NCI-H2081 treated with DMSO at 0.1 percent for 48 hours (cell line): ENCODE measurements around the gene CAMKV.
A peak's percentile ranks its signal among the peaks of the same experiment; 100 is the strongest.

Experiments used
- DNase-seq: peaks from one replicate; lab custom pipeline; 2025; lab: John Stamatoyannopoulos, UW

Gene CAMKV

DNA sequence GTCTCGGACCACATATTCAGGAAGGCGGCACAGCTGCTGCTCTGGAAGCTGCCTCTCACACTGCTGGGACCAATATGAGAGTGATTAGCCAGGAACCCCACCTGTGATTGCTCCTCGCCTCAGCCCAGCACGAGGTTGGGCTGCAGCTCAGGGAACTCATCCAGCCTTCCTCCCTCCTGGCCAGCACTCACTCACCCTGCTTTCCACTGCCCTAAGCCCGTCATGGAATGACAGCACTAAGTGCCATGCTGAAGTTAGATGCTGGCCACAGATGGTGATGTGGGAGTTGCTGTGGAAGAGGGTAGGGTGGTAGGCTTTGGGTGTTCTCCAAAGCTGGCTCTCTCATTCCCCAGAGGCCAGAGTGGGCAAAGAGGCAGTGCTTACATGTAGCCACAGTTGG is 26.6 kb upstream of the CAMKV start:
- no peak for DNase-seq

DNA sequence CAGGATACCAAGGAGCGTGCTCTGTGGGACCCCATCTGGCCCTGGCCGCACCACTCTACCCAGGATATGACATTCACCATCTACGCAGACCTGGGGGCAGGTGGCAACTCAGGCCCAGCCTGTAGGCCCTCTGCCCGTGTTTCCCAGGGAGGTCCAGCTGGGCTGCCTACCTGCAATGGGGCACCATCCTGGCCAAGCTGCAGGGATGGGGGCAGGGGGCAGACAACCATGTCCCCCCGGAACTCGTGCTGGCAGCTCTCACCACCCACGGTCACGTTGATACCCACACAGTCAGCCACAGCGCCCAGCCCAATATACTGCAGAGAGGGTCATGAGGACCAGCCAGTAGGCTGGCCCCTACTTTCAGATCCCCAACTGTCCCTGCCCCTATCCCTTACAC is 26.1 kb upstream of the CAMKV start:
- DNase-seq: no peak

DNA sequence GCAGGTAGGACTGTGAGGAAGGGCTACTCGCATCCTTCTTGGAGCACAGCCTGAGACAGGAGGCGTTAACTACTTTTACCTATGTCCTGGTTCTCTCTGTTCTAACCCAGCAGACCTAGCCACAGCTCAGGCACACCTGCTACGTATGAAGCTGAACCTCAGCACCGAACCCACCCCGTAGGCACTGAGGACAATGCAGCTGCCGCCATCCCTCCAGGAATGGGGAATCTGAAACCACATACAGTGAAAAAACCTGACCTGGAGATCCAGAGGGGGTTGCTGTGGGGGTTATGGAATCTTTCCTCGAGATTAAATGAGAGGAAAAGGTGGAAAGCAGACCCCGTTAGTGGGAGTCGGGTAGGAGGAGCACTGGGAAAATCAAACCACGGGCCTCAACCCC is 19.6 kb upstream of the CAMKV start:
- no peak for DNase-seq

DNA sequence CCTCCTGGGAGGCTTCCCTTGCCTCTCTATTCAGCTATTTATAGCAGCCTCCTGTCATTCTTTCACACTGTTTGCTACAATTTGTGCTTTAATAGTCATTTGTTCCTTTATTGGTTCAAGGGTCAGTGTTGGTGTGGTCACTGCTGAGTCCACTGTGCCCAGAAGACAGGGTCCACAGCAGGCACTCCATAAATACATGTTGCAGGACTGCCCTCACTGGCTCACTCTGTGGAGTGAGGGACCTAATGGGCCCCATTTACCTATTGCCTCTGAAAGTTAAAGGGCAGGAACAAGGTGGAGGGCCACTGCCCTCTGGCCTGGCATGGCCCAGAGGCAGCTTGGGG is 17.2 kb upstream of the CAMKV start:
- no peak for DNase-seq

DNA sequence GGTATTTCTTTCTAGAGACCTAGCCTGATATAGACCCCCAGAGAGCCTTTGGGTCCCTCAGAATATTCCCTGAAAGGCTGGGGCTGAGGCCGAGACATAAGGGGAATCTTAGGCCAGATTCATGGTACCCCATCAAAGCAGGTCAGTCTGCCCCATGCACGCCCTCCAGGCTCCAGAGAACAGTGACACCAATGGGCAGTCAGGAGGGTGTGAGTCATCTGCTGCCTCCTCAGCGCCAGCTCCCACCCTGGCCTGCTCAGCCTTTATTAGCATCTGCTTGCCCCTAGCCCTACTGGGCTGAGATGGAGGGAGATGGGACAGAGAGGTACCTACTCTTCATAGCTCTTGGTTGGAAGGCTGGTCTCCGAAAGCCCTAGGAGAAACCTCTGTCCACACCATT is 14.3 kb upstream of the CAMKV start:
- DNase-seq: no peak

DNA sequence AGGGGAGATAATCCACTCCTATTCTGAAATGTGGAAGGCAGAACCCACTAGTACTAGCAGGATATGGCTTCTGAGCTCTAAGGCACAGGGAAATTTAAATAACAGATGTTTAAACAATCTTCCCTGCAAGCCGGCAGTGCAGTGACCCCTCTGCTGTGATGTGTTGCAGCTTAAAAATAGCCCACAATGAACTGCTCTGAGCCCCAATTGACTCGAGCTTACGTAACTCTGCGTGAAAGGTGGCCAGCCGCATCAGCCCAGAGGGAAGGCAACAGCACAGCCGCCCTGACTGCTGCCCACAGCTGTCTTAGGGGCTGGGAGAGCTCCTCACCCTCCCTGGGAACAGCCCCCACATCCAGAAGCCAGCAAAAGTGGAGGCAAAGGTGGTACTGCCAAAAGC is 12.5 kb upstream of the CAMKV start:
- no peak for DNase-seq

DNA sequence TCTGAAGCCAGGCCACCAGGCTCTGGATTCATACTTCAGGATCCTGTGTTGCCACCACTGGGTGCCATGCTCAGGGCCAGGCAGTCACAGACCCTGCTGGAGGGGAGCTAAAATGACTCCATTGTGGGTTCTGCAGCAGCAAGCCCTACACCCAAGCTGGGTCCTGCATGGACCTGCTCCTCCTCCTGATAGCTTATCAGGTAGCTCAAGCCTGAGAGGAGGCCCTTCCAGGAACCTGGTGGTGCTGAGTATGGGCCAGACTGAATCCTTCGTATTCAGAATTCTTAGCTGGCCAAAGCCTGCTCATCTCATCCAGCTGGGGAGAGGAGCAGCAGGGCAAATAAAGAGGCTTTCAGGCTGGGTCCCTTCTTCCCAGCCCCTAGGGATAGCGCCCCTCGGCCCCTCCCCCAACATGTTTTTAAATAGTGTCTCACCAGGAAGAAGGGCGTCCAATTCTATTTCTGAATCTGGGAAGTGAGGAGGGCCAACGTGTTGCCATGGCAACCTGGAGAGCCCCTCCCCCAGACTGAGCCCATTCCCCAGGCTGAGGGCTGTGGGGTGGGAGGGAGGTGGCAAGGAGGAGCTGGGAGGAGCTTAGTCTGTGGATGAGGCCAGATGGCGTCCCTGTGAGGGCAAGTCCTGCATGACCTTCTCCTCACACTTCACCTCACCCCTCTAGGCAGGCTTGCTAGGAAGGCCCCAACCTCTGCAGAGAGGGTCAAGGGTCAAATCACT is 11.0 kb upstream of the CAMKV start:
- no peak for DNase-seq

DNA sequence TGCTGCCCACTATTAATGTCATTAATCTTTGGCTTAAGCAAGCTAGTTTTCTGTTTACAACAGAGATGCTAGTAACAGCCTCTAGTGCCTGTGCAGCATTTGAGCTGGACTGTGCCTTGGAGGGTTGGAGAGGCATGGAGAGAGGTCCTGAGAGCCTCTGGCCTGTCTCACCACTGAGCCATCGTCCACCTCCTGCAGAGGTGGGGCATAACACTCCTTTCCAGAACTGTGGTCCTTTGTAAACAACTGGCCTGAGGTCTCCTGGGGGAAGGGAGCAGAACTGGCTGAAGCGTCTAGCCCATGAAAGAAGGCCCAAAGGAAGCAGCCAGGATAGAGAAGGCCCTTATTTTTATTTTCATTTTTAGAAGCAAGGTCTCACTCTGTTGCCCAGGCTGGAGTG is 10.0 kb upstream of the CAMKV start:
- no peak for DNase-seq

DNA sequence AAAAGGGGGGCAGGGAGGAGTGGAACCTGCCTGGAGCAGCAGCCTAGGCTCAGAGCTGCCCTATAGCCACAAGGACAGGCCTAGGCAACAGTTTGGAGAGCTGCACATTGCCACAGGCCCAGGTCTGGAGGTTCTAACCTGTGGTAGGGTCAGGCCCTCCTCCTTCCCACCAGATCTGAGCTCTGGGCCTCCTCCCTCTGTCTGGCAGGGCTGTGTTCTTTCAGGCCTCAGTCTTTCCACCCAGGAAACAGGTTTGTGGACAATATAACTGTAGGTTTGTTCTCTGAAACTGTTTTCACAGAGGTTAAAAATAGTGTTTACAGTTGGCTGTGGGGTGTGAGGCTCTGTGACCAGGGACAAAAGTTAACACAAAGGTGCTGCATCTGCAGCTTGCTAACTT is 9.0 kb upstream of the CAMKV start:
- no peak for DNase-seq

DNA sequence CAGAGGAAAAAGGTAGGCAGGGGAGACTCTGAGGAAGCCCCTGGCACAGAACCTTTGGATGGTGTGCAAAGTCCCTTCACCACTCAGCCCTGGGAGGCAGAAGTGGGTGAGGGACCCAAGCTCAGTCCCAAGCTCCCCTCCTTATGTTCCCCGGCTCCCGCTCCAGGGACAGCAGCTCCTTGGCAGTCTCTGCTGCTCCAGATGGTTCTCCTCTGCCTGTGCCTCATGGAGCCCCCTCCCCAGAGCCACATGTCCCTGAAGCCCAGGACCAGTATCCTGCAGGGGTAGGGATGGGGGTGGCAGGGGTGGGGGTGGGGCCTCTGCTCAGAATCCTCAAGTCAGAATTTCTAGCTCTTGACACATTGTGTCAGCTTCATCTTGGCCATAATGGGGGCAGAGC is 8.0 kb upstream of the CAMKV start:
- DNase-seq: no peak

DNA sequence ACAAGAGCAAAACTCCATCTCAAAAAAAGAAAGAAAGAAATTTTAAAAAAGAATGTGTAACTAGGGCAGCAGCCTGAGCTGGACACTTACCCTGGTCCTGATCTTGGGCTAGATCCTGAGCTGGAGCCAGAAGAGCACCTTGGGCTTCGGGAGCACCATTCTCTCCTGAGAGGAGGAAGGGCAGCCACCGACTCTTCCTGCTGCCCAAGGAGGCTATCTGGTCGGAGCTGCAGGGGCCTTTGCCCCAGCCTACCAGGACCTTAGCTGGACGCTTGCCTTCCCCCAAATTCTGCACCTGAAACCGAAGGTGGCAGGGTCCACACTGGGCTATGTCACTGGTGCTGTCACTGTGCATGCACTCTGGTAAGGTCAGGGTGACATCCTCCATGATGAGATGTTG is 6.9 kb upstream of the CAMKV start:
- no peak for DNase-seq

DNA sequence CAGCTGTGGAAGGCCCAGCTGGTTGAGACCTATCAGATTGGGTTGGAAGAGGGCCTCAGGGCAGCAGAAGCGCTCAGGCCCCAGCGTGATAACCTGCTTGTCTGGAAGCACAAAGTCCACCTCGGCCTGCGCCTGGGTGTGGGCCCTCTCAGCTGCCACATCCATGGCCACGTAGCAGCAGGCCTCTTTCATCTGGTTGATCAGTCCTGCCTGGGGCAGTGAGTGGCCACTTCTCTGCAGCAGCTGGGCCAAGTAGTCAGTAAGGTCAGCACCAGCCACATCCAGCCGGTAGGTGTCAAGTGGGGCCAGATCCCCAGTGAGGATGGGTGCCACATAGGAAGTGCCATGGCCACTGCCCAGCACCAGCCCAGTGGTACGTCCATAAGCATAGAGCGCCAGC is 3.9 kb upstream of the CAMKV start:
- no peak for DNase-seq

DNA sequence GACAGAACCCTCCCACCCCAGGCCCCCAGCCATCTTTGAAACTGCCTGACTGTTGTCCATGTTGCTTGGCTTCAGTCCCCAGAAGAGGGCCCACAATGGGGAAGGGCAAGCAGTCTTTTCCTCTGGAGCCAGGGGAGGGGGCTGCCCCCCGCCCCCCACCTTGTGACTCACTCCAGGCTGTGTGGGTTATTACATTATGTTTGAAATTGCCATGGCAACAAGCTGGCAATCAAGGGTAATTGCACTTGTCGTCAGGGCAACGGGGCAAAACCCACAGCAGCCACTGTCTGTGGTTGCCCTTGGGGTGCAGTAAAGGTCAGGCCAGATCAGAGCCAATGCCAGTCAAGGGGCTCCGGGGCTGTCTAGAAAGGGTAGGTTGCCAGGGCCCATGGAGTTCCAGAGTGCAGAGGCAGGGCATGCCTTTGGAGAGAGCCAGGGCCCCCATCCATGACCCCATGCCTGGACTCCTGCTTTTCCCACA is 3.1 kb upstream of the CAMKV start:
- no peak for DNase-seq

DNA sequence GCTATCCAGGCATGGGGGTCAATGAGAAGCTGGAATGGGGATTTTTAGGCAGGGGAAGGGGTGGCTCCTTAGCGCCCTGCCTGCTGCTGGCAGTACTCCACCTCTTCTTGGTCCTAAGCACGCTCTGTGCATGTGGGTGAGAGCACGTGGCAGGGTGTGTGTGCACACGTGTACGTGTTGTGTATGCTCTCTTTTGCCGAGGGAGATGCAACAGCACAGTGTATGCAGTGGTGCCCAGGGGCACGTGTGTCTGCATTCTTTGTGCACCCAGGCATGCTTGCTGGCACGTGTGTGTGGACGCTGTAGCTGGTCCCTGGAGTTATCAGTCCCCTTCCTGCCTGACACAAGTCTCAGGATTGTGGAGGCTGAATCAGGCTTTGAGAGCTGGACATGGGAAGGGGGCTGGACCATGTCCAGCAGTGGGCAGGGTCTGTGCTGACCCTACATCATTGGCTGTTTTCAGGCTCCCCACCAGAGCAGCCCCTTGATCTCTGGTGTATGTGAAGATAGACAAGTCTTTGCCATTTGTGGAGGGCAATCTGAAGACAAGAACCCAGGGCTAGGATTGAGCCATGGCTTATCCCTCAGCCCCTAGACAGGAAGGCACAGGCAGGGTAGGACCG is 1.9 kb upstream of the CAMKV start:
- DNase-seq: no peak

DNA sequence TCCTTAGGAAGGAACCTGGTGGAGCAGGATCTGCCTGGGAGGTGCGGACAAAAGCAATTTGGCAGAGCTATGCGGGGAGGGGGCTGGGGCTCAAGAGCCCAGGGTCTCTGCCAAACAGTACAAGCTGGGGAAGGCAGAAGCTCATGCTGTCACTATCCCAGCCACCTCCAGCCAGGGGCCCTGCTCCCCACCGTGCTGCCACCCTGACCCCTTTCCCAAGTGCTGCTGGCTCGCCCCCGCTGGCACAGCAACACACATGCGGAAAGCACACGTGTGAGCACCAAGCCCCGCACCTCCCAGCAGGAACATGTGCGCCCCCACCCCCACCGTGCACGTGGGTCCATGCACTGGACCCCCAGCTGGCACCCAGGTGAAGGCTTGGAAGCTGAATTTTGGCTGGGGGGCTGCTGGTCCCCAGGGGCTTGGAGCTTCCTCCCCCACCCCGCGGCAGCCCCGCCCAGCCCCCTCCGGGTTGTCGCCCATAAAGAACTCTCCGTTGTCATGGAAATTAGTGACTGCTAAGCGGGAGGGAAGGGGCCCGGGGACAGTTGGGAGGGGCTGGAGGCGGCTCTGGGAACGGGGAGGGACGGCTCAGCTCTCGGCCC is 742 bp downstream of the CAMKV start:
- no peak for DNase-seq

DNA sequence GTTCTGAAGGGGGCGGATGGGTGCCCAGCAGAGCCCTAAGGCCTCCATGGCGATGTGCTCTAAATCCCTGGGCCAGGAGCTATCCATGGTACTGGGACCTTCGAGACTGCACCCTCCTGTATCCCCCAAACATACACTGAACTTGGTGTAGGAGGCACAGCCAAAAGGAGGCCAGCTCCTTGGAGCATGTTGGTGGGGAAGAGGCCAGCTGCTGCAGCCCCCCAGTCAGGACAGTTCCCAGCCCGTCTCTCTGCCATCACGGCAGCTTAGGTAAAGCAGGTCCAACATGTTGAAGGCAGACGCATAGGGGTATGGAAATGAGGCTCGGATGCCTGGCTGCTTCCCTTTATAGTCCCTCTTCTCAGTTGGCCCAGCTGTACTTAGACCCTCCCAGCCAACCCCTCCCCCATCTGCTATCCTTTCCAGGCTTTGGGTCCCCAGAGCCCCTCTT is 1.8 kb downstream of the CAMKV start:
- no peak for DNase-seq

DNA sequence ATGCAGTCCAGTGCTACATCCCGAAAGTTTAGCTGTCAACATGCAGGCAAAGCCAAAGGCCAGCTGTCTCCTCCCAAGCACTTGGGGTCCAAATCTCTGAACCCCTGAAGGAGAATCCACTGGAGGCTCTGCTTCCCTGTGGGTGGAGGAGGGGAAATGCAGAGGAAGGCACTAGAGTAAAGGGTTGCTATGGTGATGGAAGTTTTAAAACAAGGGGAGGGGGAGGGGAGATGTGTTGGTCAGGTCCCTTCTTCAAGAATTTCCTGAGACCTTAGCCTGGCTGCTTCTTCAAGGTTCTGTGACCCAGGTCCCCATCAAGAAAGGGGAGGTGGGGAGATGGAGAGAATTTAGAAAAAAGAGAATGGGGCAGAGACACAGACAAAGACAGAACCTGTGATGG is 2.3 kb downstream of the CAMKV start:
- DNase-seq: no peak

DNA sequence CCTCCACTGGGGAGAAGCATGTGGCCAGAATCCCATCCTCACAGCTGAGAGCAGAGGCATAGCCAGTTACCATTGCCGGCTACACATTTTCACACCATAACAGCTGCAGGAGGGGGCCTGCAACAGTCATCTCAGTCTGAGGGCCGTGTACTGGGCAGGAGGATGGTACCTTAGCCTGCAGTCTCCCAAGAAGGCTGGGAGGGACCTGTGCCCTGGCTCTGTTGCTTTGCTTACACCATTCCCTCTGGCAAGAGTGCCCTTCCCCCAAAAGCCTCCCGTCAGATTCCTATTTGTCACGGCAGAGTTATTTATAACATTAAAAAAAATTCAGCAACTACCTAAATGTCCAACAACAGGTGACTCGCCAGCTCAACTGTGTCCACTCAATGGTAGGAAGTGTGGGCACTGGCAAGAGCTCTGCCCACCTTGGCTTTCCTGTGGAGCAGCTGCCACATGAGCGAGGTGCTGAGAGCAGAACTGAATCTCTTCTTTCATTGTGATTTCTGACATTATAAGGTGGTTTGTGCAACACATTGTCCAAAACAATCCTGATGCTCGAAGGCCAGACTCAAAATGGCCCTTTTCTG is 4.4 kb downstream of the CAMKV start:
- no peak for DNase-seq

DNA sequence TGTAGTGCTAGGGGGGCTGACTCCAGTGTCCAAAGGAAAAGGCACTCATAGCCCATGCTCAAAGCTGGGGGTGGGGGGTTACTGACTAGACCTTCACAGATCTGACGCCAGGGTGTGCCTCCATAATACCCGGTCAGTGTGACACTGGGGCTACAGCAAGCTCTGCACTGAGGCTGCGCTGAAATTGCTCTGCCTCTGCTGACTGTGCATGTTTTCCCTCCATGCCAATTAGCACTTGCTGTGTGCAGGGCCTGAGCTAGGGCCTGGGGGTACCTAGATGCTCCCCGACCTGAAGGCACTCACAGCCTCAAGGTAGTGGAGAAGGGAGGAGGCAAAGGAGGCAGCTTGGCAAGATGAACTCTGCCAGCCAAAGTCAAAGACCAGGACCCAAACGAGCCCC is 5.2 kb downstream of the CAMKV start:
- no peak for DNase-seq

DNA sequence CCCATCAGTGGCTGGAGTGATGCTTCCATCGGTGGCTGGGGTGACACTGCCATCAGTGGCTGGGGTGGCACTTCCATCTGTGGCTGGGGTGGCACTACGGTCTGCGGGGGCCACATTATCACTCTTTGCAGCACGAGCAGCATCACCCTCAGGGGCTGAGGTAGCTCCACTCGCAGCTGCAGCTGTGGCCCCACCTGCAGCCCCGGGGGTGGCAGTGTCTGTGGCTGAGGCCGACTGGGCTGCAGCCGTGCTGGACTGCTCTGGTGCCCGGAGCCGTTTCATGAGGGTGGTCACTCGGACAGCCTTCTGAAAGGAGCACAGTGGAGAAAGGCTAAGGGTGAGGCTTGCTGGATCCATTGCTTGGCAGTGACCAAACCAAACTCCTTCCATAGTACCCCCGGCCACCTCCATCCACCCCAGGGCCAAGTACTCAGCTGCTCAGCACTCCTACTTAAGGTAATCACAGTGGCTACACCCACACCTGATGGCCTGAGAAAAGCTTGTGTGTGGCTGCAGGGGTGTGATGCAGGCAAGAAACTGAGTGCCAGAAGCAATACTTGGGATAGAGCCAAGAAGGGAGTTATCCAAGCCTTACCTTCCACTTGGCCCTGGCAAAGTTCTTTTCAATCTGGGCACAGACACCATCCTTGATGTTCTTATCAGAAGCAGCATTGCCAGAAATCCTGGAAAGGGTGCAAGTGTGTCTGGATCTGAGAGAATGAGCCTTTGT is 10.0 kb downstream of the CAMKV start:
- DNase-seq: no peak

DNA sequence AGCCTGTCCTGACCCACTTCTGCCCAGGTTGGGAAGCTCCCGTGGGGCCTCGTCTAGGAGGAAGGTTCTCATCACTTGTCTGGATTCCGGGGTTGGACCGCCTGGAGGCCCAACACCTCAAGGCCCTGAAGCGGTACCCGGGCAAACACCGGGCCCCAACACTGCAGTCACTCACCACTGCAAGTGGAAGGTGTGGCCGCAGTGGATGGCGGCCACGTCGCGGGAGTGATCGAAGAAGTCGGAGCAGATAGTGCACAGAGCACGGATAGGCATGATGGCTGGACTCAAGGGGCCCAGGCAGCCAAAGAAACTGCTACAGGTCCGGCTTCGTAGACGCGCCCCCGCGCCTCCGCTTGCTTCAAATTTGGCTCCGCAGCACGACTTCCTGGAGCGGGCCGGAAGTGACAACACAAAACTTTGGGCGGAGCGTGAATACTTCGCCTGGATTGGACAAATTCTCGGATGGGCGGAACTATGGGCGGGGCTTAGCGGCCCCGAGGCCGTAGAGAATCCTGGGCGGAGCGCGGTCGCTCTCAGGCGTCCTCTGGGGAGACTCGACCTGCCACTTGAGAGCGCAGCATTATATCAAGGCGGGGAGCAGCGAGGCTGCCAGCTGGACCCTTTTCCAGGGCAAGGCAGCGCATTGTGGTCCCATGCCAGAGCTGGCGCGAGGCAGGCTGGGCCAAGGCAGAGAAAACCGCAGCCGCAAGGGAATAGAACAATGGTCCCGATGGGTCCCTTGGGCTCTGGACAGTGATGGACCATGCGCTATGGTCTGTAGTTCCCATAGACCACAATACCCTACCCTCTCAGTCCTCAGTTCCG is 13.3 kb downstream of the CAMKV start, which contains the start of gene TRAIP:
TSS of gene TRAIP (minus strand) at position 384 of the 825 bp plus-strand sequence. CDS start at position 273, 111 bp downstream.
- DNase-seq: peak; percentile 62

DNA sequence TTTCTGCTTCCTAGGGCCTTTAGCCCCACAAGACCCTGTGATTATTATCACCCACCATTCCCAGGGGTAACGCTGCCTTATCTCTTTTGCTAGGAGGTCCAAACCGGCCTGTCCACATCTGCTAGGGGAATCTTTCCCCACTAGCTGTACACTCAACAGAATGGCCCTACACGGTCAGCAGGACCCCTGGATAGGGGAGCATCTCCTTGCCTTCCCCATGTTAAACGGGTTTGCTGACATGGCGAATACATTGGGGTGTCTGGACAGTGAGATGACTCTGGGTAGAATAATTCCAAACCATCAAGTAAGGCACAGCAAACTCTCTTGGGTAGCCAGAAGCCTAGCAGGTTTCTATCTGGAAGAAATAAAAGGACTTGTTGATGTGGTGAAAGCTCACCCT is 14.0 kb downstream of the CAMKV start:
- no peak for DNase-seq
